K562 (cell line): ENCODE measurements around the gene CBX4. TPM values are rescaled to one million over a fixed set of nuclear protein-coding genes. Genes with fewer than 3 reads are reported as not detected.

ENCODE experiments used
- CTCF ChIP-seq, 3 experiments: IDR thresholded peaks in 2 of 3; conservative IDR thresholded peaks in 1 of 3; 2 replicates each; pipeline ENCODE4 v1.5.1; 2011 to 2012; ENCODE audit warnings: low read length in 3 of 3, mild to moderate bottlenecking in 3 of 3, control low read depth in 2 of 3, improper control_type of control experiment in 1 of 3, inconsistent platforms in 1 of 3, low read depth in 1 of 3, mixed read lengths in 1 of 3, moderate library complexity in 1 of 3; ENCODE audit not compliant: insufficient read depth in 2 of 3
- CTCFL ChIP-seq: IDR thresholded peaks from 2 replicates; pipeline ENCODE4 v1.6.1; 2011; ENCODE audit warnings: borderline replicate concordance, low read depth, mild to moderate bottlenecking, moderate library complexity, low read length; ENCODE audit not compliant: insufficient read depth, poor library complexity, severe bottlenecking
- MGA ChIP-seq: fragments of 450-650 bp; IDR thresholded peaks from 2 replicates; pipeline ENCODE4 v1.6.1; 2016; ENCODE audit warnings: mild to moderate bottlenecking, moderate library complexity
- MTA2 ChIP-seq: fragments of 450-650 bp; IDR thresholded peaks from 2 replicates; pipeline ENCODE4 v1.6.1; 2016; ENCODE audit warnings: low read depth
- SMARCA5 ChIP-seq: fragments of 450-650 bp; IDR thresholded peaks from 2 replicates; pipeline ENCODE4 v1.6.1; 2016
- U2AF1 ChIP-seq: fragments of 200-400 bp; formaldehyde crosslinking; optimal IDR thresholded peaks from 2 replicates; pipeline ENCODE3; 2017; ENCODE audit warnings: mild to moderate bottlenecking, low read depth, low read length, moderate library complexity
- ZNF124 ChIP-seq: sonication (generic); formaldehyde crosslinking; IDR thresholded peaks from 2 replicates; pipeline ENCODE4 v1.8.1; 2022; ENCODE audit warnings: missing genetic modification reagents
- ZNF398 ChIP-seq: fragments of 250-450 bp; sonication (Bioruptor Pico); IDR thresholded peaks from 2 replicates; pipeline ENCODE4 v1.8.0; 2021; ENCODE audit warnings: moderate library complexity, mild to moderate bottlenecking, inconsistent platforms
- polyA plus RNA-seq, 8 experiments: library from polyadenylated mRNA; depleted of rRNA in 4 of 8; stranded (reverse) in 5 of 8; unstranded in 3 of 8; fragments of >200 nt; fragmentation: Nextera tagmentation in 2 of 8; fragmentation: Illumina TruSeq in 1 of 8; extraction: Ambion mirVana in 2 of 8; extraction: Trizol in 1 of 8; gene quantifications; 2 replicates each; pipeline versions ENCODE4 v1.2.1 to v1.2.3, GENCODE V29; 2011 to 2014; ENCODE audit warnings: inconsistent platforms in 1 of 8, missing spikeins in 1 of 8
- total RNA-seq, 7 experiments: library from RNA; depleted of rRNA in 6 of 7; stranded (reverse); fragments of >200 nt in 6 of 7; fragmentation: Illumina TruSeq in 2 of 7; extraction: Trizol in 2 of 7; gene quantifications; 2 replicates each; pipeline versions ENCODE4 v1.2.1 to v1.2.3, GENCODE V29; 2011 to 2021; ENCODE audit warnings: low replicate concordance in 1 of 7

Gene CBX4
- total and polyA plus RNA-seq, 9 of the 15 experiments (the other 6 are each of a cell fraction or from before 2014, with no cell fraction given) = 0.98 to 50.5 (median 10.0) TPM

- TF ChIP-seq CTCF (IDR thresholded peaks at IDR 0.05 in 2 of 3, conservative IDR thresholded peaks at IDR 0.05 in 1 of 3; ENCODE audit: insufficient read depth in 2 of 3, low read depth in 1 of 3, low read length in 3 of 3) = peak; percentile 82 to 99 (median 88)
- no peak for TF ChIP-seq ZNF124
- no peak for TF ChIP-seq U2AF1
- TF ChIP-seq CTCFL = peak; percentile 83
- peak; percentile 32 for TF ChIP-seq MGA
- TF ChIP-seq MTA2 = peak; percentile 4; the same call in 1 of the 2 replicates
- TF ChIP-seq SMARCA5 = no peak
- TF ChIP-seq ZNF398 = no peak
Measured at GRCh38 chr17:79811011-79811867, 28.0 kb downstream of the CBX4 start (continued).
